Aorta (tissue), 5 donors: Measurements from ENCODE around the gene DUSP9. TPM values are rescaled to one million over a fixed set of nuclear protein-coding genes. Genes with fewer than 3 reads are reported as not detected.

Source experiments
- ATAC-seq: fragments of 200-7000 bp; cut with Tn5 transposase; one replicate; pipeline ENCODE4 v1.9.1; 2022; ENCODE audit warnings: moderate library complexity; ENCODE audit not compliant: low FRiP score
- DNase-seq, 2 donors: peaks; one replicate each; pipeline ENCODE4 v3.0.0-alpha.2; 2020
- H3K27ac ChIP-seq, 2 donors: one replicate each; pipeline ENCODE4 v1.5.1; 2013; ENCODE audit warnings: low read length in 2 of 2, mild to moderate bottlenecking in 2 of 2, moderate library complexity in 2 of 2, control low read depth in 1 of 2, inconsistent platforms in 1 of 2, low read depth in 1 of 2
- H3K27me3 ChIP-seq, 2 donors: one replicate each; pipeline ENCODE4 v1.6.1; 2013; ENCODE audit warnings: control low read depth in 1 of 2, low read length in 1 of 2, mild to moderate bottlenecking in 1 of 2, moderate library complexity in 1 of 2; ENCODE audit not compliant: insufficient read depth in 2 of 2, control insufficient read depth in 1 of 2
- H3K36me3 ChIP-seq, 2 donors: one replicate each; pipeline ENCODE4 v1.6.1; 2013; ENCODE audit warnings: control low read depth in 1 of 2, low read length in 1 of 2, mild to moderate bottlenecking in 1 of 2; ENCODE audit not compliant: insufficient read depth in 2 of 2, control insufficient read depth in 1 of 2
- H3K4me1 ChIP-seq, 2 donors: one replicate each; pipeline ENCODE4 v1.6.1; 2013; ENCODE audit warnings: low read length in 2 of 2, control low read depth in 1 of 2, mild to moderate bottlenecking in 1 of 2, moderate library complexity in 1 of 2; ENCODE audit not compliant: insufficient read depth in 2 of 2, control insufficient read depth in 1 of 2
- H3K4me3 ChIP-seq, 2 donors: one replicate each; pipeline ENCODE4 v1.5.1; 2013; ENCODE audit warnings: low read length in 2 of 2, control low read depth in 1 of 2, mild to moderate bottlenecking in 1 of 2
- H3K9me3 ChIP-seq: one replicate; pipeline ENCODE4 v1.6.1; 2013; ENCODE audit warnings: mild to moderate bottlenecking, low read length; ENCODE audit not compliant: control insufficient read depth
- WGBS, 2 donors: extraction: QIAGEN DNeasy Blood & Tissue Kit; methylation state at CpG; one replicate each; pipeline ENCODE4 v1.1.7; 2013; 5-methylcytosine and 5-hydroxymethylcytosine counted together
- intact Hi-C, 2 donors: fragments of 100-400 bp; cut with DNase I; formaldehyde crosslinking; loops; one replicate each; pipeline versions ENCODE4 v1.14.2 to v1.15.0; 2022
- polyA plus RNA-seq, 2 donors: library from polyadenylated mRNA; stranded (reverse); fragments of 200-250 nt; gene quantifications; one replicate each; pipeline ENCODE4 v1.2.3, GENCODE V29; 2013
- total RNA-seq, 2 donors: library from RNA; stranded (reverse); fragmentation: NEBNext Ultra II Directional; extraction: Animal tissue kit (Norgen Biotek cat#: 25700); gene quantifications; one replicate each; pipeline ENCODE4 v1.2.1, GENCODE V29; 2021
- donor health status: healthy with polysubstance abuse.
- donor health status: Bipolar disorder and iron deficiency.
- donor health status: DM: no; HTN: no; CAD: no.
- donor health status: DM: no; HTN: no; CAD: no.
- donor health status: DM: yes; HTN: yes; CAD: no.

The DUSP9 gene
- total and polyA plus RNA-seq, 4 donors: not detected

DNA sequence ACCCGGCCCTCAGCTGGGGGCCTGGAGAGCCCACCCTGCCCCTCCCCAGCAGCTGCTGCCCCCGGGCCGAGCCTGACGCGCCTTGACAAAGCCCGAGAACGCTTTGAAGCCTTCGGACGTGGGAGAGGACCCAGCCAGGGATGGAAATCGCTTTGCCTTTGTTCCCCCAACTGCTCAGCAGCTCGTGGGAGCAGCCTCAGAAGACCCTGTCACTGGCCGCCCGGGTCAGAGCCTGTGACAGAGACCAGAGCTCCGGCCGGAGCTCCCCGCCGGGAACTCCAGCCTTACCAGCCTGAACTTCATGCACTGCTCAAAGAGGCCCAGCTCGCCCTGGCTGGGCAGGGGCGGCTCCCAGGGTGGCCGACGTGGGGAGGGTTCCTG, 38.1 kb downstream of the DUSP9 start:
- Histone ChIP-seq H3K36me3 (no peaks in the 10 kb centered on the region), H3K9me3 (no peaks in the 10 kb centered on the region), H3K4me3 (no peak overlapping the region), H3K27me3 (peaks cover 0 to 1% of the 10 kb centered on the region in 2 donors), H3K27ac (no peak overlapping the region), H3K4me1 (no peaks in the 10 kb centered on the region)
- DNase-seq (no peak), ATAC-seq (no peak)
- WGBS, 2 donors: 66 to 75% methylated on average over 20 to 21 of the region's 21 CpGs
- intact Hi-C loops: no loop called here

DNA sequence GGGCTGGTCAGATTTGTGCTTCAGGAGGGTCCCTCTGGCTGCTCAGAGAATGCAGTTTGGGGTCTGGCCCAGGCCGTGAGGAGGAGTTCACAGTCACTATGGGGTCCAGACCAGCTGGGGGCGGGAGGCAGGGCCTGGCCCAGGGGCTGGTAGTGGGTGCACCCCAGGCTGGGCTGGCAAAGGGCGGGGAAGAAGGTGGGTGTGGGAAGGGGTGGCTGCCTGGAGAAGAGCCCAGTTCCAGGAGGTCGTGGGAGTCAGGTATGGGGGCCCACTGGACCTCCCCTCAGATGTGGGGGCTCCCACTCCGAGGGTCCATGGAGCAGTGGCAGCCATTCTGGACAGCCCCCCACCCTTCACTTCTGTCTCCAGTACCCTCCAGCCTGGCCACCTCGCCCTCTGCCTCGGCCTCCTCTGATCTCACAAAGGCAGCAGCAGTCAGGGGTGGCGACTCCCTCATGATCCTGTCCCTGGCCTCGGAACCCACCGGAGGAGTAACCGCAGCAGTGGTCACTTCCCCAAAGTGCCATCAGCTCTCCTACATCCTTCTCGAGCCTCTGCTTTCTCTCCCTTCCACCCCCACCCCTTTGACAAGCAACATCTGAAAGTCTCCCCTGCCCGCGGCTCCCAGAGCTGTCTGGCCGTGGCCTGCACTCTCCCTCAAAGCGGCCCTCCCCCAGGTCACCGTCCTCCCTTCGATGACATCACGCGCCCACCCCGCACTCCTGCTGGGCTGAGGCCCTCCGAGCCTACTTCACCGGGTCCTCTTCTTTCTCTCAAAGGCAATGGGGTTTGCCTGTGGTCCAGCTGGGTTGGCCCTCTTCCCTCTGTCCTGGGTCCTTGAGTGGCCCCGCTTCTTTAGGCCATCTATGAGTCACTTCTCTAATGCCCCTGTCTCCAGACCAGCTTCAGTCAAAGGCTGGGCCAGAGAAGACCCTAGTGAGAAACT, 39.0 kb downstream of the DUSP9 start:
- 76 to 81% methylated on average over 24 of the region's 24 CpGs for WGBS, 2 donors
- intact Hi-C loops: no loop called here
- no peaks in the 10 kb centered on the region for H3K4me1 ChIP-seq
- peaks cover 0 to 1% of the 10 kb centered on the region in 2 donors for H3K27me3 ChIP-seq
- ATAC-seq: no peak
- no peak overlapping the region for H3K4me3 ChIP-seq
- H3K36me3 ChIP-seq: no peaks in the 10 kb centered on the region
- H3K9me3 ChIP-seq: no peaks in the 10 kb centered on the region
- no peak overlapping the region for H3K27ac ChIP-seq
- DNase-seq: peak; percentile 52 to 73

- Histone ChIP-seq H3K4me1 (no peaks in the 10 kb centered on the region), H3K36me3 (no peaks in the 10 kb centered on the region), H3K27ac (no peak overlapping the region), H3K9me3 (no peaks in the 10 kb centered on the region), H3K4me3 (no peak overlapping the region), H3K27me3 (peaks cover 0 to 1% of the 10 kb centered on the region in 2 donors)
- ATAC-seq (no peak), DNase-seq (peak in 1 of 2 donors; percentile 48)
- 67 to 70% methylated on average over 9 of the region's 9 CpGs for WGBS, 2 donors
- intact Hi-C loops: no loop called here
Observed at GRCh38 chrX:153686711-153687110, 39.7 kb downstream of the DUSP9 start.

DNA sequence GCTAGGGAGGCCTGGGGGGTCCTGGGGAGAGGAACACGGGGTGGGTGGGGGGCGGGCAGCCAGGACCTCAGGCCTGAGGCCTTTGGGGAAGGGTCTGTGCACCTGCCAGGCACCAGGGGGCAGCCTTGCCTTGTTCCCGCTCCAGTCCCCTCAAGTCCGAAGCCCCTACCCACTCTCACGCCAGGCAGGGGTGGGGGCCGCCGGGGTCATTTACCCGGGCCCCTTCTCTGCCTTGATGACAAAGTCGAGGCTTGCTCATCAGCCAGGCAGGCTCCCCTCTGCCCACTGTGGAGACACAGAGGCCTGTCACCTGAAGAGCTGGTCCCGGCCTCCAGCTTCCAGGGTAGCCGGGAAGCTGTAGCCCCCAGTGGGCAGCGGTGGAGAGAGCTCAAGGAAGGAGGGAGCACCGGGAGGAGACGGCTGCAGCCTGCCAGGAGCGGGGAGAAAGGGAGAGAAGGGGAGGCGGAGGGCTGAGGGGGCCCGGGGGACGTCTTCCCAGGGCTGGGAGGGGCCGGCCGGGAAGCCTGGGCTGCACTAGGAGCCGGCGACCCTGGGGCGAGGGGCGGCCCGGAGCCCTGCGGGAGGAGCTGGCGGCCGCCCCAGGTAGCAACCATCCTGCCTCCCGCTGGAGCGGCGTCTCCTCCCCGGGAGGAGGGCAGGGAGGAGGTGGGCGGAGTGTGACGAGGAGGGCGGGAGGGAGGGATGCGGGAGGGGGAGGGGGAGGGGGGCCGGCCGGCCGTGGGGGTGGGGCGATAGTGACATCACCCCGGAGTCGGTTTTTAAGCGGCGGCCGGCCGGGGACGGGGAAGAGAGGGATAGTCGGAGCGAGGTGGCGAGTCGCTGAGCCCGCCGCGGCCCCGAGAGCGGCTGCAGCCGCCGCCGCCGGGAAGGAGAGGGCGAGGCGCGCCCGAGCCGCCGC, 40.4 kb downstream of the DUSP9 start, which contains the start of gene SLC6A8:
Gene SLC6A8, plus strand, starts transcription at position 806 of the 919 bp plus-strand sequence. CDS start 649 bp downstream, outside the sequence.
- Histone ChIP-seq H3K27me3 (peaks cover 0 to 1% of the 10 kb centered on the region in 2 donors), H3K36me3 (no peaks in the 10 kb centered on the region), H3K27ac (no peak within 1 kb of the TSS), H3K4me3 (peak within 1 kb of the TSS; percentile 25 to 58), H3K4me1 (no peaks in the 10 kb centered on the region), H3K9me3 (no peaks in the 10 kb centered on the region)
- intact Hi-C loops: no loop called here
- ATAC-seq (peak; percentile 66), DNase-seq (peak; percentile 80 to 91)
- 1 to 31% methylated on average over 34 to 65 of the region's 66 CpGs for WGBS, 2 donors

- Histone ChIP-seq H3K27ac (no peak overlapping the region), H3K27me3 (peaks cover 0 to 1% of the 10 kb centered on the region in 2 donors), H3K4me1 (no peaks in the 10 kb centered on the region), H3K4me3 (peak overlapping the region; percentile 25 to 58), H3K36me3 (no peaks in the 10 kb centered on the region), H3K9me3 (no peaks in the 10 kb centered on the region)
- DNase-seq: no peak
- 2 to 25% methylated on average over 4 to 69 of the region's 69 CpGs for WGBS, 2 donors
- ATAC-seq: no peak
- intact Hi-C loops: no loop called here
Observed at GRCh38 chrX:153688071-153688470, 41.1 kb downstream of the DUSP9 start.

GRCh38 chrX:153688506-153688905, 41.5 kb downstream of the DUSP9 start:
- H3K27me3 ChIP-seq: peaks cover 0 to 1% of the 10 kb centered on the region in 2 donors
- WGBS, 2 donors: 1 to 25% methylated on average over 42 to 57 of the region's 57 CpGs
- no peaks in the 10 kb centered on the region for H3K9me3 ChIP-seq
- peak overlapping the region; percentile 25 to 58 for H3K4me3 ChIP-seq
- H3K27ac ChIP-seq: no peak overlapping the region
- ATAC-seq (no peak), DNase-seq (no peak)
- intact Hi-C loops: no loop called here
- H3K4me1 ChIP-seq: no peaks in the 10 kb centered on the region
- H3K36me3 ChIP-seq: no peaks in the 10 kb centered on the region

GRCh38 chrX:153688911-153689590, 42.0 kb downstream of the DUSP9 start:
- intact Hi-C loops: no loop called here
- WGBS, 2 donors: 3 to 25% methylated on average over 30 to 53 of the region's 53 CpGs
- DNase-seq (no peak), ATAC-seq (peak; percentile 51)
- Histone ChIP-seq H3K27ac (no peak overlapping the region), H3K27me3 (peaks cover 0 to 1% of the 10 kb centered on the region in 2 donors), H3K4me1 (no peaks in the 10 kb centered on the region), H3K9me3 (no peaks in the 10 kb centered on the region), H3K36me3 (no peaks in the 10 kb centered on the region), H3K4me3 (peak overlapping the region; percentile 25 to 58)
